HAP-1 (cell line): ENCODE data around the gene RDX.

Source experiments
- DNase-seq, 2 experiments: peaks; one replicate each; pipeline ENCODE4 v3.0.0-alpha.2; 2016 to 2020; ENCODE audit warnings: low spot score in 2 of 2
- H3K27me3 ChIP-seq: fragments of 250-450 bp; sonication (Bioruptor Pico); 2 replicates; pipeline ENCODE4 v1.5.1; 2020; ENCODE audit warnings: low read depth, mild to moderate bottlenecking, moderate library complexity
- H3K36me3 ChIP-seq: fragments of 250-450 bp; sonication (Bioruptor Pico); replicated peaks from 2 replicates; pipeline ENCODE4 v1.5.1; 2020; ENCODE audit warnings: mild to moderate bottlenecking
- H3K4me1 ChIP-seq: fragments of 250-450 bp; sonication (Bioruptor Pico); 2 replicates; pipeline ENCODE4 v1.5.1; 2020; ENCODE audit warnings: mild to moderate bottlenecking
- H3K4me3 ChIP-seq: fragments of 250-450 bp; sonication (Bioruptor Pico); 2 replicates; pipeline ENCODE4 v1.5.1; 2020; ENCODE audit warnings: mild to moderate bottlenecking, moderate library complexity
- H3K9me3 ChIP-seq: fragments of 250-450 bp; sonication (Bioruptor Pico); 2 replicates; pipeline ENCODE4 v1.5.1; 2020; ENCODE audit warnings: mild to moderate bottlenecking, moderate library complexity
- in situ Hi-C: fragments of 300-500 bp; cut with MboI; formaldehyde crosslinking; loops from 3 replicates; pipeline ENCODE4 v1.14.3; 2020; ENCODE audit warnings: low sequenced_read_pairs, inconsistent platforms, mixed read lengths

RDX gene

DNA sequence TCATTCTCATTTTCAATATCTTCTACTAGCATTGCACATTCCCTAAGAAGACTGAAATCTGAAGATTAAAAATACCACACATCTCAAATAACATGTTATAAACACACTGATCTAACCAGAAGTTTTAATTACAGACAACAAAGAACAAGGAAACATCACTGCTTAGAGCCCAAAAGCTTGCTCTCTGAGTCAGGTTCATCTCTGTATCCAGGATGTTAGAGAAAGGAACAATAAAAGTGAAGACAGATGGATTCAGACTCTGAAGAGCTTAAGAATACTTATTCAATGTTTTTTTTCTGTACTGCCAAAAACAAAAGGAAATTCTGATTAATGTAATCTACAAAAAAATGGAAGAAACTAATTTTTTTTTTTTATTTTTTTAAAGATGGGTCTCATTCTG, 16.5 kb downstream of the RDX start:
- Histone ChIP-seq H3K27me3 (no peaks in the 10 kb centered on the region), H3K36me3 (peaks cover 21% of the 10 kb centered on the region), H3K4me3 (no peak overlapping the region), H3K9me3 (no peaks in the 10 kb centered on the region), H3K4me1 (no peaks in the 10 kb centered on the region)
- no peak for DNase-seq
- in situ Hi-C loops = no loop called here

DNA sequence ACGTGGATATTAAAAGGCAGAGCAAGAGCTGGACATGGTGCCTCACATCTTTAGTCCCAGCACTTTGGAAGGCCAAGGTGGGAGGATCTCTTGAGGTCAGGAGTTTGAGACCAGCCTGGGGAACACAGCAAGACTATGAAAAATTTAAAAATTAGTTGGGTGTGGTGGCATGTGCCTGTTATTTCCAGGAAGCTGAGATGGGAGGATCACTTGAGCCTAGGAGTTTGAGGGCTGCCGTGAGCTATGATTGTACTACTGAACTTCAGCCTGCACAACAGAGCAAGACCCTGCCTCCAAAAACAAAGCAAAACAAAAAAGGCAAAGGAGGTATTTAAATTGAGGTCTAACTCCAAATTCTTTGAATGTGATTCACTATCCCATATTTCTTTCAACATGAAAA, 23.5 kb downstream of the RDX start:
- H3K36me3 ChIP-seq = peaks cover 34% of the 10 kb centered on the region
- H3K4me3 ChIP-seq = no peak overlapping the region
- H3K9me3 ChIP-seq = no peaks in the 10 kb centered on the region
- no peaks in the 10 kb centered on the region for H3K27me3 ChIP-seq
- DNase-seq = no peak
- in situ Hi-C loops = no loop called here
- H3K4me1 ChIP-seq = no peaks in the 10 kb centered on the region

DNA sequence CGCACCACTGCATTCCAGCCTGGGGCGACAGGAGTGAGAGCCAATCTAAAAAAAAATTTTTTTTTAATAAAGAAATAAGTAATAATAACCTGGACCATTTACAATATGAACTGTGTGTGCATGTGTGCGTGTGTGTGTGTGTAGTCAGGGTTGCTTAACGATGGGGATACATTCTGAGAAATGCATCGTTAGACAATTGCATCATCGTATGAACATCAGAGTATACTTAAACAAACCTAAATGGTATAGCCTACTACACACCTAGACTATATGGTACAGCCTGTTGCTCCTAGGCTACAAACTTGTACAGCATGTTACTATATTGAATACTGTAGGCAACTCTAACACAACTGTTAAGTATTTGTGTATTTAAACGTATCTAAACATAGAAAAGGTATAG, 26.4 kb downstream of the RDX start:
- no peak overlapping the region for H3K4me3 ChIP-seq
- peaks cover 19% of the 10 kb centered on the region for H3K36me3 ChIP-seq
- no peaks in the 10 kb centered on the region for H3K9me3 ChIP-seq
- no peaks in the 10 kb centered on the region for H3K27me3 ChIP-seq
- no peaks in the 10 kb centered on the region for H3K4me1 ChIP-seq
- in situ Hi-C loops = no loop called here
- DNase-seq = no peak

DNA sequence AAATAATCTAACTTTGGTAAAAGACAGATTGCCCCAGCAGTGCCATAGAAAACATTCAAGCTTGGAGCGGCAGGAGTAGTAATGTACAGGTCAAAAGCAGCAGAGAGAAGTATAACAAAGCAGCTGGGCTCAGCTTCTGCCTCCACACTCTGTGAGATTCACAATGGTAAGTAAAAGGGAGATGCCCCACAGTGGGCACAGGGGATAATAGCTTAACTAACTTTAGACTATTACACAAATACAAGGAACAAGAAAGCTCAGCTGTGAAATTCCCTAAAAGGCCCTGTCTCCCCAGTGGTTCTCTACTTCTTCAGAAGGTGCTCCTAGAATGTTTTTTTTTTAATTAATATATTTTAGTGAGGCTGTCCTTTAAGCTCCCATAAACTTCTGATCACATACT, 28.0 kb downstream of the RDX start:
- Histone ChIP-seq H3K36me3 (peaks cover 18% of the 10 kb centered on the region), H3K4me1 (no peaks in the 10 kb centered on the region), H3K4me3 (no peak overlapping the region), H3K27me3 (no peaks in the 10 kb centered on the region), H3K9me3 (no peaks in the 10 kb centered on the region)
- in situ Hi-C loops = no loop called here
- no peak for DNase-seq

DNA sequence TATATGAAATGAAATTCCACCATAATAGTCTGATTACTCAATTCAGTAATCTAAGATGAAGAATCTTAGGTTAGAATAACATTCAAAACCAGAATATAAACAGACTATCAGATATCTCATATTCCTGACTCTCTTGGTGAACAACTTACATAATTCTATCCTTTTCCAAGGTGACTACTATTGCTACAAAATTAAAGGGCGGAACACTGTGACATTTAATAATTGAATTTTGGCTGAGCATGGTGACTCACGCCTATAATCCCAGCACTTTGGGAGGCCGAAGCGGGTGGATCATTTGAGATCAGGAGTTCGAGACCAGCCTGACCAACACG, 34.4 kb downstream of the RDX start:
- no peaks in the 10 kb centered on the region for H3K9me3 ChIP-seq
- in situ Hi-C loops = no loop called here
- no peak overlapping the region for H3K4me3 ChIP-seq
- peaks cover 28% of the 10 kb centered on the region for H3K36me3 ChIP-seq
- DNase-seq = no peak
- no peaks in the 10 kb centered on the region for H3K4me1 ChIP-seq
- no peaks in the 10 kb centered on the region for H3K27me3 ChIP-seq

DNA sequence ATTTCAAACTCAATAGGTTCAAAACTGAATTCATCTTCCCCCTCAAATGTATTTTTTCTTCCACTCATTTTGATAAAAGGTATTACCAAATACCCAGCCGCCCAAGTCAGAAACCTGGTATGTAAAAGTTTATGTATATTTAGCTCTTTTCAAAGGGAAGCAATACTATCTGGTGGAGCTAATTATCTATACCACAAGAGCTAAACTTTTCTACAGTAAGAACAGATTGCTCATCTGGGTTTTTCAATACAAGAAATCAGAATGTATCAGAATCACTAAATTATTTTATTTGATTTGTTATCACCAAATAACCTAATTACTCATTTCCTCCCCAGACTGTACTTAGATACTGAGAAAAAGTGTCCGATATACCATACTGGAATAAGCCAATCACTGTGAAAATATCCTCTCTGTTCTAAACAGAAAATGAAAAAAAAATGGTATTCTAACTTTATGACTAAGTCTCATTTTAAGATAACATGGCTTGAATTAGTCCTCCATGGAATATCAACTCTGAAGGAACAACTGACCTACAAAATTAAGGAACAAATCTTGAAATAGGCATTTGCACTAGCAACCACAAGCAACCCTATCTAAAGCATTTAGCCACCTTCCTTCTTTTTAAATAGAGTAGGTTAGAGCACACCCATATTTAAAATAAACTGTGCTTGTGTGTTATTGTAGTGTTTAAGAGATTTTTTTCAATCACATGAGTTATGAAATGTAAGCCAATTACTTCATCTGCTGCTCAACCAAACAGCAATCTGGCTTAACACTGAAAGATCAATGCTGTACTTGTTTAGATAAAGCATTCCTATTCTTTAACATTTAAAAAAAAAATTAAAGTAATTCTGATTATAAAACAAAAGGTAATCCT, 35.0 kb downstream of the RDX start:
- in situ Hi-C loops = no loop called here

DNA sequence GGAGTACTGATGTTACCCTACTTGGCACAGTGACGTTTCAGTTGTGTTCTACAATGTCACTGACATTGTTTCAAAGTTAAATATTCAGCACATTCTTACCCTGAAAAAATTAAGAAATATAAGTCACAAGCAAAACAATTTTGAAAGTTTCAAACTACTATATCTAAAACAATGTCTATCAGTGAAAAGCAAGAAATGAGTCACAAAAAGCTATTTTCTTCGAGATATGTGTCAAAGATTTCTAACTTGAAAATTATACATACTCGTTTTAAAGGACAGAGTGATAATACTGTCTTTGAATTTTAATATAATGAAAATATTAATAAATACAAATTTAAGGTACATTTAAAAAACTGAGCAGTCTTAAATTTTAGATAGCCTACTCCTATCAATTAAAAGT, 42.9 kb downstream of the RDX start:
- H3K4me1 ChIP-seq = no peaks in the 10 kb centered on the region
- no peak overlapping the region for H3K4me3 ChIP-seq
- no peaks in the 10 kb centered on the region for H3K27me3 ChIP-seq
- H3K9me3 ChIP-seq = no peaks in the 10 kb centered on the region
- in situ Hi-C loops = no loop called here
- H3K36me3 ChIP-seq = peaks cover 26% of the 10 kb centered on the region
- DNase-seq = no peak

More for the DNA sequence above, 35.0 kb downstream of the RDX start:
- Histone ChIP-seq H3K4me3 (no peak overlapping the region), H3K9me3 (no peaks in the 10 kb centered on the region), H3K4me1 (no peaks in the 10 kb centered on the region), H3K27me3 (no peaks in the 10 kb centered on the region), H3K36me3 (peaks cover 28% of the 10 kb centered on the region)
- DNase-seq = no peak

DNA sequence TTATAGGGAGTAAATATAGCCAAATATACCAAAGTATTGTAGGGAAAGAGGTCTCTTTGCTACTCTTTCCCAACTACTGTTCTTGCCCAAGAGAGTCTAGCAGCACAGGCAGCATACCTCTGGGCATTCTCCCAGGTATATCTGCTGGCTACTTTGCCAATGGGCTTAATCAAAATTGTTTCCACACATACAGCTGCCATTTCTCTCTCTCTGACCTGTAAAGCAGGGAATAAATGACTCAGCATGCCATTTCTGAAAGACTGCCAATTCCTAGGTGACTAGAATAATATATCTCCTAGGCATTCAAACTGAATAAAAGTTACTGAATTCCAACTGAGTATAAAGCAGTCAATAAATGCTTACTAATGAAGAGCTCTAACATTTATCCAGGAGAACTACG, 44.6 kb downstream of the RDX start:
- in situ Hi-C loops = no loop called here
- Histone ChIP-seq H3K36me3 (peaks cover 19% of the 10 kb centered on the region), H3K4me3 (no peak overlapping the region), H3K27me3 (no peaks in the 10 kb centered on the region), H3K4me1 (no peaks in the 10 kb centered on the region), H3K9me3 (no peaks in the 10 kb centered on the region)
- DNase-seq = no peak

DNA sequence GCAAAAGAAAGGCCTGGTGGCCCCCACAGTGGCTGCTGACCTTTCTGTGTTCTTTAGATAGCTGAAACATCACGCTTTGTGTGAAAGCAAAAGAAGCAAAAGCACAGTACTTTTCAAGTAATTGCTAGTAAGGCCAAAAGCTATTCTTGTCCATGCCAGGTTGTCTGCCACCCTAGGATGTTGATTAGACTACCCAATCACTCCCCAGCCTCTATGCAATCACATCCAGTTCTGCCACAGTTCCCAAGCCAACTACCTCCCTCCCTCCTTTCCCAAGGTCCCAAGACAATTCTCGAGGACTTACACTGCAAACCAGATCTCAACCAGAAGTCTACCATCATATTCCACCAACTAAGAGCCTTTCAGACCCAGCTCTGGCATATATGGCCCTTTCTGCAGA, 46.2 kb downstream of the RDX start:
- Histone ChIP-seq H3K4me3 (no peak overlapping the region), H3K9me3 (no peaks in the 10 kb centered on the region), H3K4me1 (no peaks in the 10 kb centered on the region), H3K36me3 (peaks cover 21% of the 10 kb centered on the region), H3K27me3 (no peaks in the 10 kb centered on the region)
- no peak for DNase-seq
- in situ Hi-C loops = no loop called here

DNA sequence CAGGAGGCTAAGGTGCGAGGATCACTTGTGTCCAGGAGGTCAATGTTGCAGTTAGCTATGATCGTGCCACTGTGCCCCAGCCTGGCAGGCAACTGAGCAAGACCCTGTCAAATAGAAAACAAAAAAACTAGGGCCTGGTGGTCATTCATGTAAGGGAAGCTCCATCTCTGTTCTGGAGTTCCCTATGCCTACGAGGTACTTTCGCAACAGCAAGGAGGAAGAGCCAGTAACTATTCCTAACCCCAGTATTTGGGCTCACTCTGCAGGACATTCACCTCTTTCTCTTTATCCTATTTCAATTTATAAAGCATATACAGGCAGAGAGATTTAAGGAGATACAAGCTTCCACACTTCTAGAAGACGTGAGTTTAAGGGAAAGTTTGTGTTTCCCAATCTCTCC, 46.6 kb downstream of the RDX start:
- Histone ChIP-seq H3K4me1 (no peaks in the 10 kb centered on the region), H3K36me3 (peaks cover 20% of the 10 kb centered on the region), H3K4me3 (no peak overlapping the region), H3K9me3 (no peaks in the 10 kb centered on the region), H3K27me3 (no peaks in the 10 kb centered on the region)
- DNase-seq = no peak
- in situ Hi-C loops = no loop called here

DNA sequence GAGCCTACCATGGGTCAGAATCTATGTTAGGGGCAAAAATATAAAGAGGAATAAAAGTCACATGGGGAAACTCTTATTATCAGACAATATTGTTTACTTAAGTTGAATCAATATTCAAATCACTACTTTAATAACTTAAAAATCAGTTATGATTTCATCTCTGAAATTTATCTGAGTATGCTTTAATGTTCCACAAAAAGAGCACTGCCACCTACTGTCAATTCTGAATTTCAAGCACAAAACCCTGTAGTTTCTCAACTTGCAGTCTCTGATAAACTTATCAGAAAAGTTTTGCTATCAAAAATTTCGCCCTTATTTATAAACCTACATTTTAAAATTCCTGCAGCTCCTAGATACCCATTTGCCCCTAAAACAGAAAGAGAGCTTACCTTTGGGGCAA, 47.3 kb downstream of the RDX start:
- peaks cover 15% of the 10 kb centered on the region for H3K36me3 ChIP-seq
- no peak for DNase-seq
- H3K27me3 ChIP-seq = no peaks in the 10 kb centered on the region
- H3K4me3 ChIP-seq = no peak overlapping the region
- H3K4me1 ChIP-seq = no peaks in the 10 kb centered on the region
- no peaks in the 10 kb centered on the region for H3K9me3 ChIP-seq
- in situ Hi-C loops = no loop called here

DNA sequence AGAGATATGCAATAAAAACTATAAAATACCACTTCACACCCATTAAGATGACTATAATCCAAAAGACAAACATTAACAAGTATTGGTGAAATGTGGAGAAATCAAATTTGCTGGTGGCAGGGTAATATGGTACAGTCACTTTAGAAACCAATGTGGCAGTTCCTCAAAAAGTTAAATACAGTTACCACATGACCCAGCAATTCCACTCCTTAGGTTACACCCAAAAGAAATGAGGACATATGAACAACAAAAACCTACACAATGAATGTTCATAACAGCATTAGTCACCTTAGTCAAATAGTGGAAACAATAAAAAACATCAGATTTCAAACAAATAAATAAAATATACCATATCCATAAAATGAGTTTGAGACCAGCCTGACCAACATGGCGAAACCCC, 52.6 kb downstream of the RDX start:
- peaks cover 11% of the 10 kb centered on the region for H3K36me3 ChIP-seq
- no peaks in the 10 kb centered on the region for H3K4me1 ChIP-seq
- DNase-seq = no peak
- no peaks in the 10 kb centered on the region for H3K9me3 ChIP-seq
- H3K27me3 ChIP-seq = no peaks in the 10 kb centered on the region
- no peak overlapping the region for H3K4me3 ChIP-seq
- in situ Hi-C loops = no loop called here

DNA sequence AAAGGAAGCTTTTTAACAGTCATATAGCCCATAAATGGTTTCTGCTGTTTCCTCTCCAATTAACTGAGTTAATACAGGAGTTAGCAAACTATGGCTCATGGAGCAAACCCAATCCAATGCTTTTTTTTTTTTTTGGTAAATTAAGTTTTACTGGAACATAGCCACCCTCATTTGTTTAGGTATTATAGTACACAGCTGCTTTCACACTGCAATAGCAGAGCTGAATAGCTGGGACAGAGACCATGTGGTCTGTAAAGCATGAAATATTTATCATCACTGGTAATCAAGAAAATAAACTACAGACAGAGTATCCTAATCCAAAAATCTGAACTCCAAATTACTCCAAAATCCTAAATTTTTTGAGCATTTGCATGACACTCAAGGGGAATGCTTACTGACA, 53.7 kb downstream of the RDX start:
- H3K36me3 ChIP-seq = peaks cover 16% of the 10 kb centered on the region
- in situ Hi-C loops = no loop called here
- no peak overlapping the region for H3K4me3 ChIP-seq
- H3K27me3 ChIP-seq = no peaks in the 10 kb centered on the region
- no peak for DNase-seq
- no peaks in the 10 kb centered on the region for H3K4me1 ChIP-seq
- no peaks in the 10 kb centered on the region for H3K9me3 ChIP-seq

DNA sequence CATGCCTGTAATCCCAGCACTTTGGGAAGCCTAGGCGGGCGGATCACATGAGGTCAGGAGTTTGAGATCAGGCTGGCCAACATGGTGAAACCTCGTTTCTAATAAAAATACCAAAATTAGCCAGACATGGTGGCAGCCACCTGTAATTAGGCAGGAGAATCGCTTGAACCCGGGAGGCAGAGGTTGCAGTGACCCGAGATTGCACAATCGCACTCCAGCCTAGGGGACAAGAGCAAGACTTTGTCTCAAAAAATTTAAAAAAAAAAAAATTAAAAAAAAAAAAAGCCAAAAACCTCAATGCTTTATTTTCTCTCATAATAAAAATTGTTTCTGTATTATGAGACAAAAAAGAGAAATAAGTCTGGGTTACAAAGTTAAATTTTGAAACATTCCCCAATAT, 54.2 kb downstream of the RDX start:
- in situ Hi-C loops = no loop called here
- Histone ChIP-seq H3K9me3 (no peaks in the 10 kb centered on the region), H3K4me3 (no peak overlapping the region), H3K36me3 (peaks cover 20% of the 10 kb centered on the region), H3K4me1 (no peaks in the 10 kb centered on the region), H3K27me3 (no peaks in the 10 kb centered on the region)
- DNase-seq = no peak

DNA sequence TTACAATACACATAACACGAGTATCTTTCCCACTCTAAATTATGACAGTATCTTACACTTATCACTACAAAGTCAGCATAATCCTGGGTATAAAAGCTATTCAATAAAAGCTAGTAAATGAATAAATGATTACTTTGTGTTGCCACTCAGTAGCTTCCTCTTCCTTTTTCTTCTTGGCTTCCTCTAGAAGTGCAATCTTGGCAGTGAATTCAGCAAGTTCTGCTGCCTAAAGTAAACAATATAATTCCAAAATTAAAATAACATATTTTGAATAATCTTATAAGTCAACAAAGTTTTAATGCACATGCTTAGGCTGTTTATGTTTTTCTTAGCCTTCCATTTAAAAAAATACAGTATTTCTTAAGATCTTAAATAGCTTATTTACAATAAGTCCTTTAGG, 60.4 kb downstream of the RDX start:
- Histone ChIP-seq H3K4me1 (no peaks in the 10 kb centered on the region), H3K36me3 (peaks cover 56% of the 10 kb centered on the region), H3K27me3 (no peaks in the 10 kb centered on the region), H3K4me3 (no peak overlapping the region), H3K9me3 (no peaks in the 10 kb centered on the region)
- no peak for DNase-seq
- in situ Hi-C loops = no loop called here
